ENCODE data around the gene CADM1.

- TF ChIP-seq, protein P1, sequence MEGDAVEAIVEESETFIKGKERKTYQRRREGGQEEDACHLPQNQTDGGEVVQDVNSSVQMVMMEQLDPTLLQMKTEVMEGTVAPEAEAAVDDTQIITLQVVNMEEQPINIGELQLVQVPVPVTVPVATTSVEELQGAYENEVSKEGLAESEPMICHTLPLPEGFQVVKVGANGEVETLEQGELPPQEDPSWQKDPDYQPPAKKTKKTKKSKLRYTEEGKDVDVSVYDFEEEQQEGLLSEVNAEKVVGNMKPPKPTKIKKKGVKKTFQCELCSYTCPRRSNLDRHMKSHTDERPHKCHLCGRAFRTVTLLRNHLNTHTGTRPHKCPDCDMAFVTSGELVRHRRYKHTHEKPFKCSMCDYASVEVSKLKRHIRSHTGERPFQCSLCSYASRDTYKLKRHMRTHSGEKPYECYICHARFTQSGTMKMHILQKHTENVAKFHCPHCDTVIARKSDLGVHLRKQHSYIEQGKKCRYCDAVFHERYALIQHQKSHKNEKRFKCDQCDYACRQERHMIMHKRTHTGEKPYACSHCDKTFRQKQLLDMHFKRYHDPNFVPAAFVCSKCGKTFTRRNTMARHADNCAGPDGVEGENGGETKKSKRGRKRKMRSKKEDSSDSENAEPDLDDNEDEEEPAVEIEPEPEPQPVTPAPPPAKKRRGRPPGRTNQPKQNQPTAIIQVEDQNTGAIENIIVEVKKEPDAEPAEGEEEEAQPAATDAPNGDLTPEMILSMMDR (IDR thresholded peaks at IDR 0.05; ENCODE audit: low read length) = no peak
- TF ChIP-seq EZH2 (optimal IDR thresholded peaks at IDR 0.05; ENCODE audit: low read depth, low read length) = no peak
Observed at GRCh38 chr11:115527534-115528125, 23.4 kb upstream of the CADM1 start.
